GM18873 (cell line): ENCODE results near the gene HSD17B10.
"Not testable (repeated sequence)": the region's sequence is repeated elsewhere in the genome, so short reads cannot be mapped to it uniquely, and the experiment has no call there.

Experiments
- ATAC-seq: cut with Tn5 transposase; IDR thresholded peaks from one replicate; pipeline ENCODE4 v1.9.1; 2021; ENCODE audit warnings: mild to moderate bottlenecking, moderate library complexity, moderate number of reproducible peaks; ENCODE audit not compliant: unreplicated experiment, low FRiP score

The HSD17B10 gene

DNA sequence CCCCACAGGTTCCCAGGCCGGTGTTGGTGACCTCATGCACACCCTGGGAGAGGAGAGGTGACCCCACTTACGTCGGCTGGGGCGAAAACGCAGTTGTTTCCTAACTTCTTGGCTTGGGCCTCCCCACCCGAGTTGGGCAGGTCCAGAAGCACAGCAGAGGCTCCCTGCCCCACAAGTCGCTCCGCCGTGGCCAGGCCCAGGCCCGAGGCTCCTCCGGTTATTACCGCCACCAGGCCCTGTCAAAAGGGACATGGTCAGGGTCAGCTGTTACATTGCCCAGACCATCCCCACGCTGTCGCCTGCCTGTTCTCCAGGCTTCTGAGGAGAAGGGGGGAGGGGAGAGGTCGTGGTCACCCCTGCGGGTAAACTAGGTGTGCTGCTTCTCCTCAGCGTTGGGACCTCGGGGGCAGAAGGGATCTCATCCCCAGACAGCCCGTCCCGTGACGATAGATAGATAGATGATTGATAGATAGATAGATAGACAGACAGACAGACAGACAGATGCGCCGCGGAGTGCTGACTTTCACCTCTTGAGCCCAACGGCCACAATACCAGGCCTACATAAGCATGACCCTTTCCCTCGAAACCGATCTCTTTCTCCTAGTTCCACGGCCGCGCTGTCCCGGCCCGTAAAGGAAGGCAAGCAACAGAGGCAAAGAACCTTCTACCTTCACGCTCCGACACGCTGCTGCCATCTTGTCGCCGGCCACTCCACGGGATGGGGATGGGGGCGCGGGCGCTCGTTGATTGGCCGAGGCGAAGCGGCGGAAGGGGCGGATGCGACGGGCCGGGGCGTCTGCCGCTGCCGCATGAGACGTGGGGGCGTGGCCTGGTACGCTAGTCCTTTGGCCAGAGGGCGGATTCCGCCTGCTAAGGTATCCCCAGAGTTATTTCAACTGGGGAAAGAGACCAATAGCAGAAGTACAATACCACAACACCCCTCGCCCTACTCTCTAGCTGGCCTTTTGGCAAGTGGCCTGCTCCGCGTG, at the start of gene HSD17B10:
TSS of gene HSD17B10 (minus strand) at position 720 of the 989 bp plus-strand sequence. CDS start at position 695, 25 bp downstream.
- ATAC-seq = peak; percentile 71

DNA sequence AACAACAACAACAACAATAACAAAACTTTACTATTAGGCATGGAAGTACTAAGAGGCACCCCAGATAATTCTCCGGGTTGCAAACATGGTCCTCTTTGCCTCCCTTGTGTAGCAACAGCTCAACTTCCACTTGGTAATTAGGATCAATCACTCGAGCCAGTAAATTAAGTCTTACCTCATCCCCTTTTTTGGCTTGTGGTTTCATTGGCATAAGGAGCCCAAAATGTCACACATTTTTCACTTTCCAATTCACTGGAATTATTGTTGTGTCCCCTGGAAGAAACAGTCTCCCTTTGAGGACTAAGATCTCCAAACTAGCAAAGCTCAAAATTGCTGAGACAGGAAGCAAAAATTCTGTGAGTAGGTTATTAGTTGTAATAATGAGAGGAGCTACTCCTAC, 49.2 kb upstream of the HSD17B10 start:
- ATAC-seq = no peak

DNA sequence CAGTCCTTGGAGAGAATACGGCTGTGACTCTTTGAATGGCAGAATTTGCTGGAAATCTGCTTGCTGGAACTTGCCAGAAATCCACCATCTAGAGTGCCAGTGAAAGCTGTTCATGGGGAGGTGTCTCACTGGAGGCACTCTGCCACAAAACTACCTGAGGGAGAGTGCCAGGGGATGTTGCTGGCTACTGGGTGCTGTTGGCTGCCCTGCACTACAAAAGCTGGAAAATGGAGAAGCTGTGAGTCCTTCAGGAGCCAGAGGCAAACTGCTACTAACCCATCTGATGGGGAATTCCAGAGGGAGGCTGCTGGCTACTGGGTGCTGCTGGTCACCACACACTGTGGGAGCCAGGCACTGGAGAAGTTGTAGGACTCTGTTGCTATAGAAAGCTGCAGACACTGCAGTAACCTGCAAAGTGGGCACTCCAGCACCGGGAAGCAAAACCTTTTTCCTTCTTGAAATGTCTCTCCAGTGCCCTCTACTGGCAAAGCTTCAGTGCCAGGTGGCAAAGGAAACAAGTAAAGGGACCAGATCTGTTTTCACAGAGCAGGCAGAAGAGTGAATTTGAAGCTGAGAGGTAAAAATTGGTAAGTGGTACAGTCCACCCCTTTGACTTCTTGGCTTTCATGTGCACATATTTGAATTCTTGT, 47.8 kb upstream of the HSD17B10 start:
- no peak for ATAC-seq

DNA sequence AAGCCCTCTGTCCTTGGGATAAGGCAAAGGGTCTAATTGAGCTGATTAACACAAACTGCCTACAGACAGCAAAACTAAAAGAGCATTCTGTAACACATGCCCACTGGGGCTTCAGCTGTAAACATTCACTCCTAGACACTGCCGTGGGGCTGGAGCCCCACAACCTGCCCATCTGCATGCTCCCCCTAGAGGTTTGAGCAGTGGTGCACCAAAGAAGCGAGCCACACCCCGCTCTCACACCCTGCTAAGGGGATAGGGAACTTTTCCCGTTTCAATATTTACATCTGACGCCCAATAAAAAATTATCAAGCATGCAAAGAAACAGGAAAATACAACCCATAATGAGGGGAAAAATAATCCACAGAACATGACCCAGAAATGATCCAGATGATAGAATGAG, 46.9 kb upstream of the HSD17B10 start:
- no peak for ATAC-seq

DNA sequence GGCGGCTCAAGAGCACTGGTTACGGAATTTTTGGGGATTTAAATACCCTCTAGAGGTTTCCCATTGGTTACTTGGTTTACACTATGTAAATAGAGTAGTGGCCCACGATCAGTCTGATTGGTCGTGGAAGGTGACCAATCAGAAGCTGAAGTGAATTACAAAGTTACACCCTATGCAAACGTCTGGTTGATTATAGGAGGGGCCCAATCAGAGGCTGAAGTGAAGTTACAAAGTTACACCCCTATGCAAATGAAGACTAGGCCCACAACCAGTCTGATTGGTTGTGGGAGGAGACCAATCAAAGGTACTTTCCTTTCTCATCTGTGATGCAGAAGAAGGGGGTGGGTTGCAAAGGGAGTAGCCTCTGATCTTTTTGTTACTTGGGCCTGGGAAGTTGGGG, 45.1 kb upstream of the HSD17B10 start:
- ATAC-seq = no peak

DNA sequence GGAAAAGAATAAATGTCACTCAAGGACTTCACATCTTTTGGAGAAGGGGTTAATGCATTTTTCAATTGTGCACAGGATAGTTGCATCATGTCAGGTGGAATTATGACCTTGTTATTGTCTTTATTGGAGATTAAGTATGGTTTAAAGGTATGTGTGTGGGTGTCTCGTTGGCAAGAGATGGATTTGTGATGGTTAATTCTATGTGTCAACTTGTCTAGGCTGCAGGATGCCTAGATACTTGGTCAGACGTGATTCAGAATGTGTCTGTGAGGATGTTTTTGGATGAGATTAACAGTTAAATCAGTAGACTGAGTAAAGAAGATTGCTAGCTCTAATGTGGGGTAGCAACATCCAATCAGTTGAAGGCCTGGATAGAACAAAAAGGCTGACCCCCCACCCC, 42.2 kb upstream of the HSD17B10 start:
- no peak for ATAC-seq

DNA sequence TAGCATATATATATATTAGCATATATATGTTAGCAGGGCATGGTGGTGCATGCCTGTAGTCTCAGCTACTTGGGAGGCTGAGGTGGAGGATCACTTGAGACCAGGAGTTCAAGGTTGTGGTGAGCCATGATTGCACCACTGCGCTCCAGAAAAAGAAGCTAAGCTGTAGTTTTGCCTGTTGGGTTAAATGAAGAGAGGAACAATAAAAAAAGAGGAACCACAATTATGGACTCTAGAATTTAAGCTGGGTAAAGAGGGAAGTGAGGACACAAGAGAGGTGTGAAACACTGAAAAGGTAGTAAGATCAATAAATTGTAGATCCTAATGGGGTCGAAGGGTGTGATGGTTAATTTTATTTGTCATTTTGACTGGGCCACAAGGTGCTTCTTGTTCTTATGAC, 40.5 kb upstream of the HSD17B10 start:
- ATAC-seq = no peak

DNA sequence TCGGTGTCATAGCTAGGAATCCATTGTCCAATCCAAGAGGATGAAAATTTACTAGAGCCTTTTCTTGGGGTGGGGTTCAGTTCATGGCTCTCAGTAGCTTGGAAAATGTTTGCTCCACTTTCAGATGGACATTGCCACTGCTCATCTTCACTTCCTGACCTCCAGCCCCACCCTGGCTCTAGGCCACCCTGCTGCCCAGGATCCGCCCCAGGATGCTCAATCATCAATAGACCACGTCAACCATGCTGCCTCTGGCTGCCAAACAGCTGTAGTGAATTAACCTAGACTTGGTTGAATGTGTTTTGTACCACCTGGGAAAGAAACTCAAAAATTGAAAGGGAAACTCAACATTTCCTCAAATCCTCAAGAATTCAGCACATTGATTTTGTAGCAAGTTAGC, 37.2 kb upstream of the HSD17B10 start:
- no peak for ATAC-seq

DNA sequence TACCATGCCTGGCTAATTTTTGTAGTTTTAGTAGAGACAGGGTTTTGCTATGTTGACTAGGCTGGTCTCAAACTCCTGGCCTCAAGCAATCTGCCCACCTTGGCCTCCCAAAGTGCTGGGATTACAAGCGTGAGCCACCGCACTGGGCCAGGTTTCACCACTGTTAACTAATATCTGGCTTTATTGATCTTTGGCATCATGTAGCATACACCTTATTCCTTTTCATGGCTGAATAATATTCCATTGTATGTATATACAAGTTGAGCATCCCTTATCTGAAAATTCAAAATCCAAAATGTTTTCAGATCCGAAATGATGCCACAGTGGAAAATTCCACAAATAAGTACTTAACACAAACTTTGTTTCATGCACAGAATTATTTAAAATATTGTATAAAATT, 34.5 kb upstream of the HSD17B10 start:
- not testable (repeated sequence) for ATAC-seq

DNA sequence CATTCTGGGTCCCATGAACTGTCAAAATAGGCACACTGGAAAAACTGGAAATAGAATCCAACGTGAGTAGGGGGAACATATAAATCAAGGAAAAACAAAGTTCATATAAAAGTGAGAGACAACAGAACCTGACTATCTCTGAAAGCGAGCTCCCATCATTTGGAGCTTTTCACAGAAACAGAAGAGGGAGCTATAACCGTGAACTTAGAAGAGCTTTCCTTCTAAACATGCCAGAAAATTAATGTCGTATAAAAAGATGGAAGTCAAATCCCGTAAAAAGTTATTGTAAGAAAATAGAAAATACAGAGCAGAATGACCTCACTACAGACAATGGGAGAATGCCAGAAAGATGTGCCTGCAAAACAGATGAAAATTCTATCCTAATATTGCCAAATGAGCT, 23.9 kb upstream of the HSD17B10 start:
- no peak for ATAC-seq

DNA sequence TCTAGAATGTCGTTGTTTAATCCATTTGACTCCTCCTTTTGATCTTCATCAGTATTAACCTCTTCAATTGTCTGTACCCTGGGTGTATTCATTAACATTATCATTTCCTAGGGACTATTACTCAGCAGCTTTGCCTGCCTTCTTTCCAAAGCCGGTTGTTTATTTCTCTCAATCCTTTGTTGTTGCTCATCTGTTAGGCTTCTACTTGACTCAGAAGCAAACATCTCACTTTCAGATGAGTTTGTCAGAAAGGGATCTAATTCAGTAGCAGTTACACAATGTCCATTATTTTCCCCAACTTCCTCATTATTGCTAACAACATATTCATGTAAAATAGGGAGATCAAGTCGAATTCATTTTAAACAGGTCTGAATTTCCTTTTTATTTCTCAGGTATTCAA, 22.1 kb upstream of the HSD17B10 start:
- no peak for ATAC-seq

DNA sequence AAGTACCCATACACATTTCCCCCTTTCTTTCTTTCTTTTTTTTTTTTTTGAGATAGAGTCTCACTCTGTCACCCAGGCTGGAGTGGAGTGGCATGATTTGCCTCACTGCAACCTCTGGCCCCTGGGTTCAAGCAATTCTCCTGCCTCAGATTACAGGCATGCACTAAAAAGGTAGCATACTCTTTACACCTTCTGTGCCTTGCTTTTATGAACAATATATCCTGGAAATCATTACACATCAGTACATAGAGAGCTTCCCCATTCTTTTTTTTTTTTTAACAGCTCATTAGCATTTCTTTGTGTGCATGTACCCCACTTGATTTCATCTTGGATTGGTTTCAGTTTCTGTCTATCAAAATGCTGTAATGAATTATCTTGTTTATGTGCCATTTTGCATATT, 18.6 kb upstream of the HSD17B10 start:
- ATAC-seq = no peak

DNA sequence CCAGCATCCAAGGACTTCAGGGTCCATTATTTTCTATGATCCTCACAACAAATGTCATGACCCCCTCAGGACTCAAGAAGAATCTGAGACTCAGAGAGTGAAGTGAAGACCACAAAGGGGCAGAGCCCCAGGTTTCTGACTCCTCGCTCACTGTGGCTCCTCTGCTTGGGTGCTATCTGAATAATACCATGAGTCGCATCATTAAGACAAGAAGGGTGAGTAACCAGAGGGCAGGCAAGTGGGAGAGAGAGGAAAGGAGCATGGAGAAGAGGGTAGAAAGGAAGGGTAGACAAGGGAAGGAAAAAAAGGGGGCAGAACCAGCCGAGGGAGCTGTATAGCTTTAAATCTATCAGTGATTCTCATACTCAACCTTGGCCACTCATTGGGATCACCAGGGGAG, 15.5 kb upstream of the HSD17B10 start:
- ATAC-seq = no peak

DNA sequence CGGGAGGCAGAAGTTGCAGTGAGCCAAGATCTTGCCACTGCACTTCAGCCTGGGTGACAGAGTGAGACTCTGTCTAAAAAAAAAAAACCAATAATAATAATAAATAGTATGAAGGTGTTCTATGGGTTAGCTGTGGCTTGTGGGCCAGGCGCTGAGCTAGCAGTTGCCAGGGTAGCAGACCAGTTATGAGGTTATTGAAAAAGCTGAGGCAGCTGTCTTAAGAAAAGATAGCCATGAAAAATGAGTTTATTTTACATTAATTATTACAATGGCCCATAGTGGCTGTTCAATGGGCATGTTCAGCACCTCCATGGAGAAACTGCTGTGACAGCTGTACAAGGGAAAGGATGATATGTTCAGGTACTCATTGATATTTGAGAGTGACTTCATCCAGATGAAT, 13.3 kb upstream of the HSD17B10 start:
- no peak for ATAC-seq

DNA sequence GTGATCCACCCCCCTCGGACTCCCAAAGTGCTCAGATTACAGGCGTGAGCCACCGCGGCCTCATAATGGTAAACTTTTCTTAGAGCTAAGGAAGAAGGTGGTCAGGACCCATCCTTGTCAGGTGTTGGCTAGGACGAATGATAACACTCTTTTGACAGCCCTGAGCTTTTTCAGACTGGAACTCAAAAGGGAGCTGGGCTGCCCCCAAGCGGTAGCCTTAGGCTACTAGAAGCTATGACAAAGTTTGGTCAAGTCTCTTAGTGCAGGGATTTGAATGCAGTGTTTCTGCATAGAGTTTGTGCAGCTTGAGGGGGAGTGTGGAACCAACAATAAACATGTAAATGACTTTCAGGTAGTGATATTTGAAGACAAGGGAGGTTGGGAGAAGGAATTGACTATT, 11.8 kb upstream of the HSD17B10 start:
- no peak for ATAC-seq

DNA sequence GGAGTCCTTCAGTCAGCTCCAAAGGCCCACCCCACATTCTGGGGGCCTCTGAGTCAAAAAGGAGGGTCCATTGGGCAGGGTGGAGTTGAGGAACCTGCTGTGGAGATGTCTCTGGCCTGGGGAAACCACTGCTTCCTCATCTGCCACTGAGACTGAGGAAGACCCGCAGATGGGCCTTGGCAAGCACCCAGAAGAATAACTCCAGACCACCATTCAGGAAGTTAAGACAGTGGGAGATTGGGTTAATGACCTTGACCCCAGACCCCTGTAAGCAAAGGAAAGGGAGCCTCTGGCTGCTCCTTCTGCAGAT, 8.1 kb upstream of the HSD17B10 start:
- no peak for ATAC-seq

DNA sequence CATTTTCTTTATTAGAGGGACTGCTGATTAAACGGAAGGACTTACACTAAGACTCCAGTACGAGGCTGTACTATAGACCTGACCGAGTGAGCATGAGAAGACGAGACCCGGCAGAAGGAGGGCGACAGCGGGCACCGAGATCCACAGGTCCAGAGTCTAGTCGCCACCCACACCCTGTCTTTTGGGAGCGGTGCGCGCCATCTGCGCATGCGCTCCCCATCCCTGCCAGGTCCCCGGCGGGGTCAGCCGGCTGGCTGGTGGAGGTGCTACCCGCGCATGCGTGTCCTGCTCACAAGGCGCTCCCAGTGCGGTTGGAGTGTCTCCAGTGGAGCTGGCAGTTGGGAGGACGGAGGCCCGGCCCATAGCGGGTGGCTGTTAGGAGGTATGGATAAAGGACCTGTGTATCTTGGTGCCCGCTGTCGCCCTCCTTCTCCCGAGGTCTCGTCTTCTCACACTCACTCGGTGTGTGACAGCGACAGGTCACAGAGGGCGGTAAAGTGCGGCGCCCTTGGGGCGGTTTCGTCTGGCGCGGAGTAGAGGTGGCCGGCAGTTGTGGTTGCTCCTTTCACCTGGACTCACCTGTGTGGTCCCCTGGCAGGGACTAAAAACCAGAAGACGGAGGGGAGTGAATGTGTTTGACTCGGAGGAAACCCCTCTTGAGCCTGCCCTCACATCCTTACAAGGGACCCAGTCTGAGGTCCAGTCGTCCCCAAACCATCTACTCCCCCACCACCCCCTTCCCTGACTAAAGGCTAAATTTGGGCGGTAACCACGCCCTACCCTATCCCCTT, 7.6 kb upstream of the HSD17B10 start:
- ATAC-seq = peak; percentile 73

DNA sequence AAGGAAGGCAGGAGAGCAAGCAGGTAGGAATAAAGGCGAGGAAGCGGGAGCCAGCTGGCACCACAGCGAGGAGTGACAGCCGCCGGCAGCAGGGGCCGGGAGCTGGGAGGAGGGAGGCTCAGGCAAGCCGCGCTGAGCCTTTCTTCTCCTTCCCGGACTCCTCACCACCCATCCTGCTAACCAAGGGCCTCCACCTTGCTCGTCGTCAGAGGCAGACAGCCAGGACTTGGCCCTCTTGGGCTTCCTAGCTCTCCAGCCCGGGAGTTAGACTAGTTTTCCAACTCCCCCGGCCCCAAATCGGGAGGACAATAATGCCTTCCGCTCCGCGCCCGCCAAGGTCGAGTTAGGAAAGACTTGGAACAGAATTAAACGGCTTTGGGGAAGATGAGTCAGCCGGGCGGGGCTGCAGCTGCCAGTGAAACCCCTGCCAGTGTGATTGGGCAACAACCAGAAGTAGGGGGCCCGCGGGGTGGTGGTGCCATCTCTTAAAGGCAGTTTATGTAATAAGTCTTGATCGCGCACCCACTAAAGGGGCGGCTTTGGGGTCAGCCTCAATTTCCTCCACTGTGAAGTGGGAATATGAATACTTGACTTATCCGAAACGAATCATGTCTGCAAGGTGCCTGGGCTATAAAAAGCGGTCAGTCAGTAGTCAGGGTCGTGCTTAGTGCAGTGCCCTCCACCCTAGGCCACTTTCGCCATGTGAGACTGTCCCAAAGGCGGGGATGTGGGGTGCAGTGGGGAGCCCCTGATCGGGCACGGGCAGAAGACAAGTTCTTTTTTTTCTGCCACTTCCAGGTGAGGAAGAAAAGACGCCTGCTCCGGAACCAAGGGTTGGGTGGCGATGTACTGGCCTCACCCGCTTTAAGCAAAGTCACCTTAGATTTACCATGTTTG, 6.7 kb upstream of the HSD17B10 start:
- no peak for ATAC-seq

DNA sequence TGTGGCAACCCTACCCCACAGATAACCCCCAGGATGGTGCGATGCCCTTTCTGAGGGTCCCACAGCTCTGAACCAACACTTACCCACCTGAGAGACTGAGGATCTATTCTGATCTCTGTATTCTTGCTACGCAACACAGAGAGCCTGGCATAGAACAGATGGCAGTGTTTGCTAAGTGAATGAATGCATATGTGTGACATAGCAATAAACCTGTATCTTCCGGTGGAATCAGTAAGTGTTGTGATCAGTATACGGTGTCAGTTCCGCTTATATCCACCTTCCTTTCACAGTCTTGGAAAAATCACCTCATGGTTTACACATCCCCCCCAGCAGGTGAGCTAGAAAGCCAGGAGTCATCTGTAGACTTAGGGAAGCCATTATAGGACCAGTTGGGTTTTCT, 5.9 kb upstream of the HSD17B10 start:
- ATAC-seq = no peak

DNA sequence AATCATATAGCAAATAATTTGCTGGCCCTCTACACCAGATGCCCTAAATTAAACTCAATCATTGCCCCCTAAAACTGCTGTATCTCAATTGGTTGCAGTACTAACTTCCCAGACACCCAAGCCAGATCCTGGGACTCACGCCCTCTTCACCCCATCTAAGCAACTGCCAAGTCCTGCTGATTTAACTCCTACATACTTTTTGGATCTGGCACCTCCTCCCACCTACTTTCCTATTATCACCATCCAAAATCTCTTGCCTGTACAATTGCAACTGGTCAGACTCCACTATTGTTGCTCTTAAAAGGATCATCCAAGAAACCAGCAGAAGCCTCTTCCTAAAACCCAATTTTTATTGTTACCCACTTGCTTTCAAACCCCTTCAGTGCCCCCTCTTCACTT, 4.7 kb upstream of the HSD17B10 start:
- ATAC-seq = no peak
